HEK293 (cell line): ENCODE results near the gene STK16.

Experiments
- CTCF ChIA-PET: fragments of 350-600 bp; formaldehyde crosslinking; extraction: SDS; loops from one replicate; lab custom pipeline; 2021; ENCODE audit warnings: antibody characterized with exemption; lab: Yijun Ruan, JAX
- POLR2A ChIA-PET: fragments of 300-600 bp; formaldehyde crosslinking; extraction: SDS; loops from one replicate; lab custom pipeline; 2020; ENCODE audit warnings: antibody characterized with exemption, inconsistent platforms; lab: Yijun Ruan, JAX
- H3K27ac ChIP-seq: fragments of 200-500 bp; sonication (Bioruptor generic); 2 replicates; pipeline ENCODE4 v1.5.1; 2014; ENCODE audit warnings: low read depth, low read length, control low read depth, inconsistent platforms; ENCODE audit errors: extremely low read depth
- H3K36me3 ChIP-seq, 2 experiments: fragments of 200-500 bp in 1 of 2; sonication (Bioruptor generic) in 1 of 2; 1 replicate in 1 of 2; 2 replicates in 1 of 2; pipeline ENCODE4 v1.5.1; 2014 to 2017; ENCODE audit warnings: inconsistent platforms in 2 of 2, low read length in 2 of 2; ENCODE audit not compliant: control insufficient read depth in 2 of 2, insufficient read depth in 1 of 2
- H3K4me1 ChIP-seq: fragments of 200-500 bp; sonication (Bioruptor generic); 2 replicates; pipeline ENCODE4 v1.5.1; 2014; ENCODE audit warnings: mild to moderate bottlenecking, low read length, inconsistent platforms; ENCODE audit not compliant: control insufficient read depth, insufficient read depth
- H3K4me3 ChIP-seq: 2 replicates; pipeline ENCODE4 v1.5.1; 2011; ENCODE audit warnings: low read depth, mild to moderate bottlenecking, control low read depth, low read length, moderate library complexity
- H3K9me3 ChIP-seq: fragments of 200-500 bp; sonication (Bioruptor generic); 2 replicates; pipeline ENCODE4 v1.5.1; 2014; ENCODE audit warnings: low read depth, low read length, inconsistent platforms; ENCODE audit not compliant: control insufficient read depth, insufficient read depth
- EGR2 ChIP-seq: fragments of 450-650 bp; formaldehyde crosslinking; IDR thresholded peaks from 2 replicates; pipeline ENCODE4 v1.5.1; 2016; ENCODE audit warnings: low read depth, missing biosample characterization, missing genetic modification characterization
- GLIS1 ChIP-seq: fragments of 450-650 bp; formaldehyde crosslinking; IDR thresholded peaks from 2 replicates; pipeline ENCODE4 v1.5.1; 2016; ENCODE audit warnings: missing biosample characterization, missing genetic modification characterization
- KLF9 ChIP-seq: fragments of 450-650 bp; formaldehyde crosslinking; IDR thresholded peaks from 2 replicates; pipeline ENCODE4 v1.5.1; 2016; ENCODE audit warnings: missing biosample characterization, missing genetic modification characterization, low read depth
- OSR2 ChIP-seq: fragments of 450-650 bp; formaldehyde crosslinking; IDR thresholded peaks from 2 replicates; pipeline ENCODE4 v1.5.1; 2016; ENCODE audit warnings: missing biosample characterization, missing genetic modification characterization
- TRIM28 ChIP-seq: IDR thresholded peaks from 2 replicates; pipeline ENCODE4 v1.6.1; 2011; ENCODE audit warnings: low read length, control low read depth, borderline replicate concordance
- ZNF155 ChIP-seq: fragments of 450-650 bp; formaldehyde crosslinking; IDR thresholded peaks from 2 replicates; pipeline ENCODE4 v1.5.1; 2016; ENCODE audit warnings: missing biosample characterization, missing genetic modification characterization
- ZNF175 ChIP-seq: fragments of 450-650 bp; formaldehyde crosslinking; IDR thresholded peaks from 2 replicates; pipeline ENCODE4 v1.5.1; 2016; ENCODE audit warnings: missing biosample characterization, missing genetic modification characterization
- ZNF184 ChIP-seq: fragments of 450-650 bp; IDR thresholded peaks from 2 replicates; pipeline ENCODE4 v1.5.1; 2018; ENCODE audit warnings: missing biosample characterization, mild to moderate bottlenecking, missing genetic modification characterization
- ZNF24 ChIP-seq: fragments of 450-650 bp; formaldehyde crosslinking; IDR thresholded peaks from 2 replicates; pipeline ENCODE4 v1.5.1; 2016; ENCODE audit warnings: missing biosample characterization, missing genetic modification characterization
- ZNF248 ChIP-seq: fragments of 450-650 bp; formaldehyde crosslinking; IDR thresholded peaks from 2 replicates; pipeline ENCODE4 v1.5.1; 2017; ENCODE audit warnings: missing biosample characterization, missing genetic modification characterization
- ZNF366 ChIP-seq: fragments of 450-650 bp; formaldehyde crosslinking; conservative IDR thresholded peaks from 2 replicates; pipeline ENCODE4 v1.5.1; 2016; ENCODE audit warnings: missing biosample characterization, missing genetic modification characterization
- ZNF610 ChIP-seq: fragments of 450-650 bp; formaldehyde crosslinking; IDR thresholded peaks from 2 replicates; pipeline ENCODE4 v1.5.1; 2016; ENCODE audit warnings: missing biosample characterization, missing genetic modification characterization, borderline replicate concordance
- ZNF624 ChIP-seq: fragments of 450-650 bp; formaldehyde crosslinking; IDR thresholded peaks from 2 replicates; pipeline ENCODE4 v1.5.1; 2017; ENCODE audit warnings: missing biosample characterization, missing genetic modification characterization
- ZSCAN23 ChIP-seq: fragments of 450-650 bp; formaldehyde crosslinking; IDR thresholded peaks from 2 replicates; pipeline ENCODE4 v1.5.1; 2016; ENCODE audit warnings: missing biosample characterization, missing genetic modification characterization
- ZSCAN30 ChIP-seq: fragments of 450-650 bp; IDR thresholded peaks from 2 replicates; pipeline ENCODE4 v1.5.1; 2018; ENCODE audit warnings: missing biosample characterization, mild to moderate bottlenecking, missing genetic modification characterization, moderate library complexity
- TF ChIP-seq, protein P1 (sequence below): fragments of 450-650 bp; formaldehyde crosslinking; IDR thresholded peaks from 2 replicates; pipeline ENCODE4 v1.5.1; 2016; ENCODE audit warnings: missing biosample characterization, missing genetic modification characterization
- TF ChIP-seq, protein P2 (sequence below): fragments of 450-650 bp; formaldehyde crosslinking; IDR thresholded peaks from 2 replicates; pipeline ENCODE4 v1.5.1; 2016; ENCODE audit warnings: missing biosample characterization, missing genetic modification characterization
- TF ChIP-seq, protein P3 (sequence below): fragments of 450-650 bp; formaldehyde crosslinking; IDR thresholded peaks from 2 replicates; pipeline ENCODE4 v1.5.1; 2017; ENCODE audit warnings: missing biosample characterization, mild to moderate bottlenecking, missing genetic modification characterization, moderate library complexity
- TF ChIP-seq, protein P4 (sequence below): fragments of 450-650 bp; IDR thresholded peaks from 2 replicates; pipeline ENCODE4 v1.5.1; 2018; ENCODE audit warnings: missing biosample characterization, missing genetic modification characterization
- TF ChIP-seq, protein P5 (sequence below): fragments of 450-650 bp; formaldehyde crosslinking; IDR thresholded peaks from 2 replicates; pipeline ENCODE4 v1.5.1; 2017; ENCODE audit warnings: missing biosample characterization, missing genetic modification characterization
- TF ChIP-seq, protein P6 (sequence below): fragments of 450-650 bp; formaldehyde crosslinking; IDR thresholded peaks from 2 replicates; pipeline ENCODE4 v1.5.1; 2016; ENCODE audit warnings: missing biosample characterization, missing genetic modification characterization, low read depth

STK16 gene

DNA sequence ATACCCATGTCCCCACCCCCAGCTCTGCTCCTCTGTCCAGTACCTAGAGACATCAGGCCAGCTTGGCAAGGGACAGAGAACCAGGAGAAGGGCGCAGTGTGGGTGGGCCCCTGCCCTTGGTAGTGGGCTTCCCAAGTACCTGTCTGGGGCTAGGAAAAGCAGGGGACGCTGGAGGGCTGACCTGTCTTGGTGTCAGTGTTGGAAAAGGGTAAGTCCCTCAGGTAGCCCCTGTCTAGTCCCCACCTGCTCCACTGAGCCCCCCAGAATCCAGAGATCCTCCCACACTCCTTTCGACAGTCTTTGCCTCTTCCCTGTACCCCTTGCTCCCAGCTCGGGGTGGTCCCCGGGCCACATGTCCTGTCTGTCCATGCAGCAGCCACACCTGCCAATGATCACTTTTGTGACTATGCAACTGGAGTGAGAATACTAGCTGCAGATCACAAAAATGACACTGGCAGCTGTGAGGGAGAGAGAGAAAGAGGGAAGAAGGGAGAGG, 48.5 kb downstream of the STK16 start:
- TF ChIP-seq, protein P1, sequence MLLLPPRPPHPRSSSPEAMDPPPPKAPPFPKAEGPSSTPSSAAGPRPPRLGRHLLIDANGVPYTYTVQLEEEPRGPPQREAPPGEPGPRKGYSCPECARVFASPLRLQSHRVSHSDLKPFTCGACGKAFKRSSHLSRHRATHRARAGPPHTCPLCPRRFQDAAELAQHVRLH (tag by site-specific recombination), result no peak
- TF ChIP-seq, protein P2, sequence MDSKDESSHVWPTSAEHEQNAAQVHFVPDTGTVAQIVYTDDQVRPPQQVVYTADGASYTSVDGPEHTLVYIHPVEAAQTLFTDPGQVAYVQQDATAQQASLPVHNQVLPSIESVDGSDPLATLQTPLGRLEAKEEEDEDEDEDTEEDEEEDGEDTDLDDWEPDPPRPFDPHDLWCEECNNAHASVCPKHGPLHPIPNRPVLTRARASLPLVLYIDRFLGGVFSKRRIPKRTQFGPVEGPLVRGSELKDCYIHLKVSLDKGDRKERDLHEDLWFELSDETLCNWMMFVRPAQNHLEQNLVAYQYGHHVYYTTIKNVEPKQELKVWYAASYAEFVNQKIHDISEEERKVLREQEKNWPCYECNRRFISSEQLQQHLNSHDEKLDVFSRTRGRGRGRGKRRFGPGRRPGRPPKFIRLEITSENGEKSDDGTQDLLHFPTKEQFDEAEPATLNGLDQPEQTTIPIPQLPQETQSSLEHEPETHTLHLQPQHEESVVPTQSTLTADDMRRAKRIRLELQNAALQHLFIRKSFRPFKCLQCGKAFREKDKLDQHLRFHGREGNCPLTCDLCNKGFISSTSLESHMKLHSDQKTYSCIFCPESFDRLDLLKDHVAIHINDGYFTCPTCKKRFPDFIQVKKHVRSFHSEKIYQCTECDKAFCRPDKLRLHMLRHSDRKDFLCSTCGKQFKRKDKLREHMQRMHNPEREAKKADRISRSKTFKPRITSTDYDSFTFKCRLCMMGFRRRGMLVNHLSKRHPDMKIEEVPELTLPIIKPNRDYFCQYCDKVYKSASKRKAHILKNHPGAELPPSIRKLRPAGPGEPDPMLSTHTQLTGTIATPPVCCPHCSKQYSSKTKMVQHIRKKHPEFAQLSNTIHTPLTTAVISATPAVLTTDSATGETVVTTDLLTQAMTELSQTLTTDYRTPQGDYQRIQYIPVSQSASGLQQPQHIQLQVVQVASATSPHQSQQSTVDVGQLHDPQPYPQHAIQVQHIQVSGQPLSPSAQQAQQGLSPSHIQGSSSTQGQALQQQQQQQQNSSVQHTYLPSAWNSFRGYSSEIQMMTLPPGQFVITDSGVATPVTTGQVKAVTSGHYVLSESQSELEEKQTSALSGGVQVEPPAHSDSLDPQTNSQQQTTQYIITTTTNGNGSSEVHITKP (tag by site-specific recombination), result no peak
- TF ChIP-seq ZNF155 (tag by site-specific recombination) (no peak), ZNF24 (no peak), TRIM28 (no peak), OSR2 (tag by site-specific recombination) (no peak), ZNF248 (no peak), ZNF175 (tag by site-specific recombination) (no peak), ZNF624 (tag by site-specific recombination) (no peak), EGR2 (tag by site-specific recombination) (no peak), ZSCAN23 (tag by site-specific recombination) (no peak), GLIS1 (tag by site-specific recombination) (no peak), ZNF184 (no peak)
- TF ChIP-seq, protein P3, sequence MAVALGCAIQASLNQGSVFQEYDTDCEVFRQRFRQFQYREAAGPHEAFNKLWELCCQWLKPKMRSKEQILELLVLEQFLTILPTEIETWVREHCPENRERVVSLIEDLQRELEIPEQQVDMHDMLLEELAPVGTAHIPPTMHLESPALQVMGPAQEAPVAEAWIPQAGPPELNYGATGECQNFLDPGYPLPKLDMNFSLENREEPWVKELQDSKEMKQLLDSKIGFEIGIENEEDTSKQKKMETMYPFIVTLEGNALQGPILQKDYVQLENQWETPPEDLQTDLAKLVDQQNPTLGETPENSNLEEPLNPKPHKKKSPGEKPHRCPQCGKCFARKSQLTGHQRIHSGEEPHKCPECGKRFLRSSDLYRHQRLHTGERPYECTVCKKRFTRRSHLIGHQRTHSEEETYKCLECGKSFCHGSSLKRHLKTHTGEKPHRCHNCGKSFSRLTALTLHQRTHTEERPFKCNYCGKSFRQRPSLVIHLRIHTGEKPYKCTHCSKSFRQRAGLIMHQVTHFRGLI, result no peak
- TF ChIP-seq, protein P4, sequence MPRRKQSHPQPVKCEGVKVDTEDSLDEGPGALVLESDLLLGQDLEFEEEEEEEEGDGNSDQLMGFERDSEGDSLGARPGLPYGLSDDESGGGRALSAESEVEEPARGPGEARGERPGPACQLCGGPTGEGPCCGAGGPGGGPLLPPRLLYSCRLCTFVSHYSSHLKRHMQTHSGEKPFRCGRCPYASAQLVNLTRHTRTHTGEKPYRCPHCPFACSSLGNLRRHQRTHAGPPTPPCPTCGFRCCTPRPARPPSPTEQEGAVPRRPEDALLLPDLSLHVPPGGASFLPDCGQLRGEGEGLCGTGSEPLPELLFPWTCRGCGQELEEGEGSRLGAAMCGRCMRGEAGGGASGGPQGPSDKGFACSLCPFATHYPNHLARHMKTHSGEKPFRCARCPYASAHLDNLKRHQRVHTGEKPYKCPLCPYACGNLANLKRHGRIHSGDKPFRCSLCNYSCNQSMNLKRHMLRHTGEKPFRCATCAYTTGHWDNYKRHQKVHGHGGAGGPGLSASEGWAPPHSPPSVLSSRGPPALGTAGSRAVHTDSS, result no peak
- POLR2A ChIA-PET, result interaction anchor here (1.1 to 3.0 kb wide), 3 partner anchors 15 to 49 kb away, joined by 3 to 18 read pairs (median 6); partner anchors contain the start of genes DNAJB2, GLB1L and STK16
- no peaks in the 10 kb centered on the region for H3K9me3 ChIP-seq
- H3K4me3 ChIP-seq, result no peak overlapping the region
- no peaks in the 10 kb centered on the region for H3K36me3 ChIP-seq
- no peak overlapping the region for H3K27ac ChIP-seq
- CTCF ChIA-PET, result interaction anchor here (0.6 to 11.6 kb wide), 19 partner anchors 10 to 286 kb away, joined by 3 to 297 read pairs (median 5); partner anchors contain the start of genes DNAJB2, GLB1L, NHEJ1 and STK16
- no peaks in the 10 kb centered on the region; the same call in 1 of the 2 replicates for H3K4me1 ChIP-seq

DNA sequence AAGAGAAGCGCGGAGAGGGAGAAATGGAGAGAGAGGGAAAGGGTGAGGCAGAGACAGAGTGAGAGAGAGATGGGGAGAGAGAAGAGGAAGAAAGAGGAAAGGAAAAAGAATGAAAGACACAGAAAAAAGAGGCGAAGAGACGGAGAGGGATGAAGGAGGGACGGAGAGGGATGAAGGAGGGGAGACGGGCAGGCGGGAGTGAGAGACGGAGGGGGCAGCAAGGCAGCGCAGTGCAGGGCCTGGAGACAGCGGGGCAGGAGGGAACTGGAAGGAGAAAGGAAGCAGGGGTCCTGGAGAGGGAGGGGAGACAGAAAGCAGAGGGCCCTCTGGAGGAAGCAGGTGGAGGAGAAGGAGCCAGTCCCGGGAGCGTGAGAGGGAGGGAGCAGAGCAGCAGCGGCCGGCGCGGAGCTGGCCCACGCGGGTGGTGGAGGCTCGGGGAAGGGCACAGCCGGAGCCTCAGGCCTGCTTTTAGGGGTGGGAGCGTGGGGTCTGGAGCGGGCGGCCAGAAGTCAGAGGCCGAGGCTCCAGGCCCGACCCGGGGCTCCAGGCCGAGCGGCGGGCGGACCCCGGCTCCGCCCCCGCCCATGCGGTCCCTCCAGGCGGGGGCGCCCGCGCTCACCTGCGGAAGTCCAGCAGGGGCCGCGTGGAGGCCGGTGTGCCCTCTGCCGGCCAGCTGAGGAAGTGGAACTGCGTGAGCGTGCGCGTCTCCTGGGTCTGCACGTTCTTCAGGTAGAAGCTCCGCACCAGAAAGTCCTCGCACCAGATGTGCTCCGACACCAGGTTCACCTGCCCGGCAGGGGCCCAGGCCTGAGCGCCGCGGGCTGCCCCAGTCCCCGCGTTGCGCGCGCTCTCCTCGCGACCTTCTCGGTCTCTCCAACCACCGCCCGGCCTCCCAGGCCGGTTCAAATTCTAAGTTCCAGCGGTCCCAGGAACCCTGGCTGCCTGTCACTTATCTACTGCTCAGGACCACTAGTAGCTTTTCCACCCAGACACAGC, 49.4 kb downstream of the STK16 start:
- ChIA-PET POLR2A (interaction anchor here (0.7 to 3.0 kb wide), 11 partner anchors 8 to 118 kb away, joined by 3 to 18 read pairs (median 4); partner anchors contain the start of genes ANKZF1, ATG9A, CNPPD1 and DNAJB2), CTCF (interaction anchor here (0.6 to 11.6 kb wide), 72 partner anchors 9 to 1059 kb away, joined by 3 to 297 read pairs (median 5); partner anchors contain the start of genes ABCB6, ANKZF1, ATG9A and CNPPD1)
- no peaks in the 10 kb centered on the region for H3K36me3 ChIP-seq
- peak overlapping the region; percentile 45; the same call in 1 of the 2 replicates for H3K27ac ChIP-seq
- H3K4me3 ChIP-seq, result peak overlapping the region; percentile 56
- H3K4me1 ChIP-seq, result no peaks in the 10 kb centered on the region; the same call in 1 of the 2 replicates
- no peaks in the 10 kb centered on the region for H3K9me3 ChIP-seq
- TF ChIP-seq, protein P5, sequence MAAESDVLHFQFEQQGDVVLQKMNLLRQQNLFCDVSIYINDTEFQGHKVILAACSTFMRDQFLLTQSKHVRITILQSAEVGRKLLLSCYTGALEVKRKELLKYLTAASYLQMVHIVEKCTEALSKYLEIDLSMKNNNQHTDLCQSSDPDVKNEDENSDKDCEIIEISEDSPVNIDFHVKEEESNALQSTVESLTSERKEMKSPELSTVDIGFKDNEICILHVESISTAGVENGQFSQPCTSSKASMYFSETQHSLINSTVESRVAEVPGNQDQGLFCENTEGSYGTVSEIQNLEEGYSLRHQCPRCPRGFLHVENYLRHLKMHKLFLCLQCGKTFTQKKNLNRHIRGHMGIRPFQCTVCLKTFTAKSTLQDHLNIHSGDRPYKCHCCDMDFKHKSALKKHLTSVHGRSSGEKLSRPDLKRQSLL, result peak; percentile 78
- peak; percentile 50; the same call in 1 of the 2 replicates for TF ChIP-seq ZNF610 (tag by site-specific recombination)
- peak; percentile 98 for TF ChIP-seq ZNF366 (tag by site-specific recombination)
- TF ChIP-seq, protein P6, sequence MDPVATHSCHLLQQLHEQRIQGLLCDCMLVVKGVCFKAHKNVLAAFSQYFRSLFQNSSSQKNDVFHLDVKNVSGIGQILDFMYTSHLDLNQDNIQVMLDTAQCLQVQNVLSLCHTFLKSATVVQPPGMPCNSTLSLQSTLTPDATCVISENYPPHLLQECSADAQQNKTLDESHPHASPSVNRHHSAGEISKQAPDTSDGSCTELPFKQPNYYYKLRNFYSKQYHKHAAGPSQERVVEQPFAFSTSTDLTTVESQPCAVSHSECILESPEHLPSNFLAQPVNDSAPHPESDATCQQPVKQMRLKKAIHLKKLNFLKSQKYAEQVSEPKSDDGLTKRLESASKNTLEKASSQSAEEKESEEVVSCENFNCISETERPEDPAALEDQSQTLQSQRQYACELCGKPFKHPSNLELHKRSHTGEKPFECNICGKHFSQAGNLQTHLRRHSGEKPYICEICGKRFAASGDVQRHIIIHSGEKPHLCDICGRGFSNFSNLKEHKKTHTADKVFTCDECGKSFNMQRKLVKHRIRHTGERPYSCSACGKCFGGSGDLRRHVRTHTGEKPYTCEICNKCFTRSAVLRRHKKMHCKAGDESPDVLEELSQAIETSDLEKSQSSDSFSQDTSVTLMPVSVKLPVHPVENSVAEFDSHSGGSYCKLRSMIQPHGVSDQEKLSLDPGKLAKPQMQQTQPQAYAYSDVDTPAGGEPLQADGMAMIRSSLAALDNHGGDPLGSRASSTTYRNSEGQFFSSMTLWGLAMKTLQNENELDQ, result no peak
- TF ChIP-seq KLF9 (tag by site-specific recombination), result peak; percentile 49
- TF ChIP-seq ZSCAN30 (tag by site-specific recombination), result peak; percentile 99
